CD4-positive, alpha-beta T cell (primary cell): ENCODE data around the gene FBN3. TPM values are rescaled to one million over a fixed set of nuclear protein-coding genes. Genes with fewer than 3 reads are reported as not detected.

Experiments
- ATAC-seq: fragments of 200-7000 bp; cut with Tn5 transposase; one replicate; pipeline ENCODE4 v1.10.0; 2022; ENCODE audit warnings: mild to moderate bottlenecking; ENCODE audit not compliant: poor library complexity
- CTCF ChIA-PET: fragments of 350-600 bp; sonication (Branson Sonifier 250); formaldehyde crosslinking; loops from one replicate; lab custom pipeline; 2021; ENCODE audit warnings: antibody characterized with exemption, inconsistent platforms; lab: Charles Lee
- POLR2A ChIA-PET: fragments of 350-600 bp; sonication (Branson Sonifier 250); formaldehyde crosslinking; loops from one replicate; lab custom pipeline; 2021; ENCODE audit warnings: antibody characterized with exemption, inconsistent platforms; lab: Charles Lee
- DNase-seq, 14 experiments: peaks; one replicate each; pipeline ENCODE4 v3.0.0-alpha.2; 2013 to 2020; ENCODE audit warnings: mixed read lengths in 2 of 14
- H3K27ac ChIP-seq, 2 donors: one replicate each; pipeline versions ENCODE4 v1.5.1 to v1.7.0; 2013; ENCODE audit warnings: low read length in 2 of 2, low read depth in 1 of 2, mild to moderate bottlenecking in 1 of 2
- H3K27me3 ChIP-seq, 2 experiments: 1 replicate in 1 of 2; 2 replicates in 1 of 2; pipeline versions ENCODE4 v1.6.1 to v1.7.0; 2013; ENCODE audit warnings: low read length in 2 of 2, control low read depth in 1 of 2, mild to moderate bottlenecking in 1 of 2, moderate library complexity in 1 of 2; ENCODE audit not compliant: insufficient read depth in 2 of 2, control insufficient read depth in 1 of 2
- H3K36me3 ChIP-seq: one replicate; pipeline ENCODE4 v1.6.1; 2013; ENCODE audit warnings: low read length, control low read depth; ENCODE audit not compliant: insufficient read depth
- H3K4me1 ChIP-seq: one replicate; pipeline ENCODE4 v1.6.1; 2013; ENCODE audit warnings: low read length, control low read depth; ENCODE audit not compliant: insufficient read depth
- H3K4me3 ChIP-seq: one replicate; pipeline ENCODE4 v1.5.1; 2013; ENCODE audit warnings: mild to moderate bottlenecking, low read length, moderate library complexity
- H3K9me3 ChIP-seq, 2 experiments: 1 replicate in 1 of 2; 2 replicates in 1 of 2; pipeline versions ENCODE4 v1.6.1 to v1.7.0; 2013; ENCODE audit warnings: low read length in 2 of 2, mild to moderate bottlenecking in 2 of 2, control low read depth in 1 of 2, moderate library complexity in 1 of 2; ENCODE audit not compliant: control insufficient read depth in 1 of 2, insufficient read depth in 1 of 2
- H3K27ac Mint-ChIP-seq: one replicate; pipeline ENCODE4 v1.8.0; 2020; ENCODE audit warnings: mixed read lengths
- H3K27me3 Mint-ChIP-seq: one replicate; pipeline ENCODE4 v1.8.0; 2021; ENCODE audit warnings: mixed read lengths
- H3K36me3 Mint-ChIP-seq: one replicate; pipeline ENCODE4 v1.8.0; 2021; ENCODE audit warnings: low read depth, mixed read lengths
- H3K4me1 Mint-ChIP-seq: one replicate; pipeline ENCODE4 v1.8.0; 2021; ENCODE audit warnings: low read depth, mixed read lengths
- H3K4me3 Mint-ChIP-seq: one replicate; pipeline ENCODE4 v1.8.0; 2020; ENCODE audit warnings: mild to moderate bottlenecking, mixed read lengths
- H3K9me3 Mint-ChIP-seq: one replicate; pipeline ENCODE4 v1.8.0; 2020; ENCODE audit warnings: mixed read lengths
- CTCF ChIP-seq: fragments of 200-600 bp; IDR thresholded peaks from one replicate; pipeline ENCODE4 v1.8.0; 2022; ENCODE audit warnings: antibody characterized with exemption, mild to moderate bottlenecking
- intact Hi-C, 2 experiments: fragments of 100-400 bp; cut with DNase I in 1 of 2; cut with micrococcal nuclease in 1 of 2; formaldehyde crosslinking; loops; one replicate each; pipeline versions ENCODE4 v1.15.1 to v1.9.0; 2023 to 2025; cut with DNase I, micrococcal nuclease
- total RNA-seq, 174 experiments: library from RNA in 2 of 174; stranded (reverse) in 2 of 174; gene quantifications; one replicate each; pipeline ENCODE4 v1.2.3 and lab custom pipeline; 2021 to 2026

The FBN3 gene
- total RNA-seq, 2 experiments from 2014 or later, result not detected

- H3K4me1 ChIP-seq, result no peaks in the 10 kb centered on the region
- intact Hi-C loops, result no loop called here
- ATAC-seq, result no peak
- H3K4me1 Mint-ChIP-seq, result no peaks in the 10 kb centered on the region
- H3K27ac Mint-ChIP-seq, result no peak overlapping the region
- no peaks in the 10 kb centered on the region for H3K27me3 Mint-ChIP-seq
- no peak for DNase-seq
- H3K4me3 ChIP-seq, result no peak overlapping the region
- no peak overlapping the region for H3K27ac ChIP-seq
- no peak for TF ChIP-seq CTCF
- ChIA-PET CTCF (no interaction called here), POLR2A (no interaction called here)
- no peaks in the 10 kb centered on the region for H3K27me3 ChIP-seq
- no peaks in the 10 kb centered on the region for H3K36me3 ChIP-seq
- no peaks in the 10 kb centered on the region for H3K36me3 Mint-ChIP-seq
- no peaks in the 10 kb centered on the region for H3K9me3 Mint-ChIP-seq
- H3K4me3 Mint-ChIP-seq, result no peak overlapping the region
- H3K9me3 ChIP-seq, result peaks cover 22 to 55% of the 10 kb centered on the region in 2 experiments
These were observed 58.4 kb downstream of the FBN3 start for GRCh38 chr19:8090950-8091349.

- H3K27me3 Mint-ChIP-seq, result no peaks in the 10 kb centered on the region
- no peaks in the 10 kb centered on the region for H3K4me1 ChIP-seq
- no peak for TF ChIP-seq CTCF
- ATAC-seq, result no peak
- no peak overlapping the region for H3K27ac Mint-ChIP-seq
- peaks cover 11 to 44% of the 10 kb centered on the region in 2 experiments for H3K9me3 ChIP-seq
- H3K4me1 Mint-ChIP-seq, result no peaks in the 10 kb centered on the region
- H3K36me3 ChIP-seq, result no peaks in the 10 kb centered on the region
- H3K4me3 ChIP-seq, result no peak overlapping the region
- DNase-seq, result no peak
- no peaks in the 10 kb centered on the region for H3K9me3 Mint-ChIP-seq
- ChIA-PET POLR2A (no interaction called here), CTCF (no interaction called here)
- H3K27ac ChIP-seq, result no peak overlapping the region
- peaks cover 0 to 4% of the 10 kb centered on the region in 2 experiments for H3K27me3 ChIP-seq
- no peaks in the 10 kb centered on the region for H3K36me3 Mint-ChIP-seq
- intact Hi-C loops, result no loop called here
- no peak overlapping the region for H3K4me3 Mint-ChIP-seq
These were observed 59.5 kb downstream of the FBN3 start for GRCh38 chr19:8089664-8090601.

GRCh38 chr19:8088752-8089663 lies 60.4 kb downstream of the FBN3 start:
- ChIA-PET POLR2A (no interaction called here), CTCF (no interaction called here)
- Histone ChIP-seq H3K27ac (no peak overlapping the region), H3K27me3 (peaks cover 0 to 4% of the 10 kb centered on the region in 2 experiments), H3K9me3 (peaks cover 4 to 35% of the 10 kb centered on the region in 2 experiments), H3K36me3 (no peaks in the 10 kb centered on the region), H3K4me1 (no peaks in the 10 kb centered on the region), H3K4me3 (no peak overlapping the region)
- Mint-ChIP-seq H3K36me3 (no peaks in the 10 kb centered on the region), H3K27me3 (no peaks in the 10 kb centered on the region), H3K27ac (no peak overlapping the region), H3K4me3 (no peak overlapping the region), H3K4me1 (no peaks in the 10 kb centered on the region), H3K9me3 (no peaks in the 10 kb centered on the region)
- no peak for DNase-seq
- no peak for ATAC-seq
- no peak for TF ChIP-seq CTCF
- intact Hi-C loops, result no loop called here
